Measurements from ENCODE around the gene SMARCA2.

The SMARCA2 gene

DNA sequence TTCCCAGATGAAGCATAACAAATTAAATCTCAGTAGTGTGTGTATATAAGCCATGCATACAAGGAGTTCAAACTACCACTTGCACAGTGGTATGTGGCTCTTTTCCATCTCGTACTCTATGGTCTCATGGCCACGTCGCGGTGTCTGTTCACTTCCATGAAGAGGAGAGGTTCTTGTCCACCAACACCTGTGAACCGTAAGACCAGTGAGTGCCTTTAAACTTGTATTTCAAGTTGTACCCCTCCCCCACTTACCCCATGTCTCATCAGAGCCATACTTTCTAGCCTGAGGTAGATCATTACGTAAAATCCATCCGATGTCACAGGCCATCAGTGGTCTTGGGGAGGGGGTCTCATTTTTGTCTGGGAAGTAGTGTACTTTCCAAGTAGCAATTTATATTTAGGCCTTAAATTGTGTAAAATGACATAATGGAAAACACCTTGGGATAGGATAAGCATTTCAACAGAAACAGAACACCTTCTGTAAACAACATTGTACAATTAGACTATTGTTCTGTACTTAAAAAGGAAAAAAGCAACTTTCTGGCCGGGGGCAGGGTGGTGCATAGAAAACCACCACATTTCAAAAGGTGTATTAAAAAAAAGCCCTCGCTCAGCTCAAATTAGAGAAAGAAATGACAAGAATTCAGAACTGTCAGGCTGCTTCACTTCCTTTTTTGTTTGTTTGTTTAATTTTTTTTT, 163.0 kb downstream of the SMARCA2 start:
- no peak for DNase-seq

DNA sequence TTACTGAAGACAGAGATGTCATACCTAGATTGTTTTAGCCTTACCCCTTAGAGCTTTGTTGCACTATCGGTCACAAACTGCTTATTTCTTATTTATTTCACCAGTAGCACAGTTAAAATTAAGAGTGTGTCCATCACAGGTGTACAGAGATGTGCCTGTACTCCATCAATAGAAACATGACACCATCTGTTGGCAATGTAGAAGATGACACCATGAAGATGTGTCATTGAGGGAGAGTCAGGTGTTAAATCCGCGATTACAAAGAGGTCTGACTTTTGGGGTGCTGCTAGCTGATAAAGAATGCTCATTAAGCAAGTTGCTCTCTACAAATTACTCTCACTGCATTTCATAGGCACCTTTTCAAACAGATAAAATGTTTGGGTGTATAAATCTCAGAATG, 164.4 kb downstream of the SMARCA2 start:
- DNase-seq, result no peak

DNA sequence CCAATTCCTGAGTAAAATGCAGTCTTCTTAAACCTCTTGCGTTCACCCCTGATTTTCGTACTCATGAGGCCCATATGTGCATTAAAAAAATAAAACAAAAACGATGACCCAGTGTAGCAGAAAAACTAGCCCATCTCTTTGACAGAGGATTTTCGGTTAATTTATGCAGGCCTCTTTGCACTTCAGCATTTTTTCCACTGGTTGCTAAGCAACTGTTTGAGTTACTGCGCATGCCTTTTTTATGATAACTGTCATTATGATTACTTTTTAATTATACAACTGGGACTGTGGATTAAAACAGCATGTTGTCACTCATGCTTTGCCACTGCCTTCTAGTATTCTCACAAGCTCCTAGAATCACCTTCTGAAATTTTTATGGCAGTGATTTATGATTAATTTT, 165.0 kb downstream of the SMARCA2 start:
- DNase-seq, result peak; percentile 13

DNA sequence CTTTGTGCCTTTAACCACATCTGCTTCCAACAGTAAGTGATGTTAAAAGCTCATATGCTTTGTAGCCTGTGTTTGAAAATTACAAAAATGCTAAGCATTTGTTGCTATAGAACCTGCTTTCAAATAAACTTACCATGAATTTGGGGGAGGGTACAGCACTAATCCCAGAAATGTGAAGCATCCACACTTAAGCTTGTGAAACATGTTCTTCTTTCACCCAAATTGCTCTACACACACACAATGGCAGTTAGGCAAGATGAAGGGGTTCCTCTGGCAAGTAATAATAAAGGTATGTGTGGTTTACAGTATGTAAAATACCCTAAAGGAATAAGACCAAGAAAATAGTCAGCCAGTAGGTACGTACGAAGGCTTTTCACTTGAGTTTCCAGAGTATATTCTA, 165.6 kb downstream of the SMARCA2 start:
- peak; percentile 72 for DNase-seq

DNA sequence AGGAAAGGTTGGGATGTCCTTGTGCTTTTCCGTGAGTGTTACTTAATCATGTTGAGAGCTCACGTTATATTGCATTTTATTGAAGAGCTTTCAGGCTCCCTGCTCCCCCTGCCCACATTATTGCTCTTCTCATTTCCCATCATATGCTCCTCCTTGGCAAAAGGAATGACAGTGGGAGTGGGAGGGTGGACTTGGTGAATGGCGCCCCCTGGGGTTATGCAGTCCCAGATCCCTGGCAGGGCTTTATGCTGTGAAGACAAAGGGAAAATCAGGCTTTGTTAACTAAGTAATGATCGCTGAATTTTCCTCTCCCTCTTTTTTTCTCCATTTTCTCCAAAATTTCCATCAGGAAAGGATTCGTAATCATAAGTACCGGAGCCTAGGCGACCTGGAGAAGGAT, 166.6 kb downstream of the SMARCA2 start:
- peak; percentile 28 for DNase-seq

DNA sequence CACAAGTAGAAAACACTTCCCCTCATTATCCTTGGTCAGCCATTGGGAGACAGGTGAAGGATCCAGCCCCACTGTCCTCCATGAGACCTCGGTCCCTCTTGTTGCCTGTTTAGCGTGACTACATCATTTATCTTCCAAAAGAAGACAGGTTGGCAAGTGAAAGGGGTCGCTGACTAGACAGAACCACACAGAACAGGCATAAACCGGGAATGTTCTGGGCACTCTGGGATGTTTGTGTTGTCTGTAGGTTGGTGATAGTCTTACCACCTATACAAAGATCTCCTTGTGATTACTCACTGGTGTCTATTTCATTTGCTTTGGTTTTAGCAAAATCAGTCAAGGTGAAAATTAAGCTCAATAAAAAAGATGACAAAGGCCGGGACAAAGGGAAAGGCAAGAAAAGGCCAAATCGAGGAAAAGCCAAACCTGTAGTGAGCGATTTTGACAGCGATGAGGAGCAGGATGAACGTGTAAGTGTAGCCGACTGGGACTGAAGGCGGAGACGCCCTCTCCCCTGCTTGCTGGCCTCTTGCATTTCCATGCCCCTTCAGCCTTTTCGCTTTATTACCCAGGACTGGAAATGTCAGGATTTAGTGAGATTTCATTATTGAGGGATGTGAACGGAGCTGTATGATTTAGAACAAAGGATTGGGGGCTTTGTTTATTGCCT, 175.9 kb downstream of the SMARCA2 start:
- DNase-seq, result no peak

DNA sequence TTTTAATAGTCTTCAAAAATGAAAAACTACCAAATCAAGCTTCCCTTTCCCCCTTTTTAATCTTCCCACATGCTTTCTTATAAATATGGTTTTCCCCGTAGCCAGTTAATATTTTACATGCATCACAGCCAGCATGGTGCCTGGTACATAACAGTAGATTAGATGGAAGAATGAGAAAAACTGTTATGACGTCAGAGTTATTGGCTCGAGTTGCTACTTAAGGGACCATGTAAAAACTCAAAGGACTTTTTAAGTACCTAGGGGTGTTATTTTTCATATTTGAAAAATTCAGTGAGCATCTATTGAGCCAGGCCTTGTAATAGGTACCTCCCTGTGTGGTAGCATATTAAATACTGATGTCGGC, 176.4 kb downstream of the SMARCA2 start:
- no peak for DNase-seq

DNA sequence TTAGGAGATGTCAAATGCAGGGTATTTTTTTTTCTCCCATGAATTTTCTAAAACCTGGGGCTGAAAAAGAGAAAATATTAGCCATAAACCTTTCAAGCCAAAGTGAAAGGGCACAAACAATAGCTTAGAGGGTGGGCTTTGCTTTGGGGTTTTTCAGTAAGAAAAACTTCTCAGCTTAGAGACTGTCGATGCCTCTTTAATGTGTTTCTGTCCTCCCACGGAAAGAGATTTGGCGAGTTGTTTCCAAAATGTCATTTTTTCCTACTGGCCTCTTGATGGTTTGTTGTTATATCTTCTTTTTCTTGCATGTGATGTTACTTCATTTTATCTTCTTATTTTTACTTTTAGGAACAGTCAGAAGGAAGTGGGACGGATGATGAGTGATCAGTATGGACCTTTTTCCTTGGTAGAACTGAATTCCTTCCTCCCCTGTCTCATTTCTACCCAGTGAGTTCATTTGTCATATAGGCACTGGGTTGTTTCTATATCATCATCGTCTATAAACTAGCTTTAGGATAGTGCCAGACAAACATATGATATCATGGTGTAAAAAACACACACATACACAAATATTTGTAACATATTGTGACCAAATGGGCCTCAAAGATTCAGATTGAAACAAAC, 177.3 kb downstream of the SMARCA2 start:
- DNase-seq, result no peak

DNA sequence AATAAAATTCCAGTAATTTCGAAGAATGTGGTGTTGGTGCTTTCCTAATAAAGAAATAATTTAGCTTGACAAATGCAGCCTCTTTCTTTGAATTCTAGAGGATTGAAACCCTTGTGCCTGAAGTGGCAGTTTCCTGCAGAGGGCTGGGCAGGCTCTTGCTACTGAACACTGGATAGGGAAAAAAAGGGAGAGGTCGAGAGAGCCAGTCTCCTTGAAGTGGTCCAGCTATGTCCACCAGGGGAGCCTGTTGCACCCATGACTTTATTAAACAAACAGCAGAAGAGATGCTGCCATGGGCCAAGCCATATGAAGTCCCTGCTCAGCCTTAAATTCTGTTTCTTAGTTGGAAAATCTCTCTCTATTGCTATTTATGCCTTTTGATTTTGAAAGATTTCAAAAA, 178.4 kb downstream of the SMARCA2 start:
- no peak for DNase-seq

DNA sequence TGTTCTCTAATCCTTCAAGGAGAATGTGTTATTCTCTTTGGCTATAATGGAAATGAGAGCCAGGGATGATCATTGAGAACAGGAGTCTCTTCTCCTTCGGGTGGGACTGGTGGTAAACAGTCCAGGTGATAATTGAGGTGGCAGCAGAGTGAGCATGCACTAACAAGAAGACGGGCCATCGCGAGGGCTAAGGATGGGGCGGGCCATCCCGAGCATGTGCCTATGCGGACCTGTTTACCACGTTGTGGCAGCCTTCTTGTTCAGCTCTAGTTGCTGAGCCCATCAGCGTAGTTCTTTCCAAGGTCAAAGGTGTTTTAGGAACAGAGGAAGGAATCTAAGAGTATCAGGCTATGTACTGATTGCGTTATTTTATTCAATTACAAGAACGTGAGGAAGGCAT, 180.1 kb downstream of the SMARCA2 start:
- DNase-seq, result no peak

DNA sequence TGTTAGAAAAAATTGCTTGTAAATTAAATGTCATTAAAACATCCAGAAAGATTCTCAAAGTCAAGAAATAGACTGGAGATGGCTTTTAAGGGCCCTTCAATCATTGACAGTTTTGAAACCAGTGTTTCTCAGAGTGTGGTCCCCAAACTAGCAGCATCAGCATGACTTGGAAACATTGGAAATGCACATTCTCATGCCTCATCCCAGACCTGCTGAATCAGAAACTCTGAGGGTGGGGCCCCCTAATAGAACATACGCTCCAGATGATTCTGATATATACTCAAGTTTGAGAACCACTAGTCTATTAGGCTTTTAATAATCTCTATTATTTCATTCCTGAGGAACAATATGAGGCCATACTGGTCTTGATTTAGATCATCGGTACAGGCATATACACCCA, 181.6 kb downstream of the SMARCA2 start:
- no peak for DNase-seq

DNA sequence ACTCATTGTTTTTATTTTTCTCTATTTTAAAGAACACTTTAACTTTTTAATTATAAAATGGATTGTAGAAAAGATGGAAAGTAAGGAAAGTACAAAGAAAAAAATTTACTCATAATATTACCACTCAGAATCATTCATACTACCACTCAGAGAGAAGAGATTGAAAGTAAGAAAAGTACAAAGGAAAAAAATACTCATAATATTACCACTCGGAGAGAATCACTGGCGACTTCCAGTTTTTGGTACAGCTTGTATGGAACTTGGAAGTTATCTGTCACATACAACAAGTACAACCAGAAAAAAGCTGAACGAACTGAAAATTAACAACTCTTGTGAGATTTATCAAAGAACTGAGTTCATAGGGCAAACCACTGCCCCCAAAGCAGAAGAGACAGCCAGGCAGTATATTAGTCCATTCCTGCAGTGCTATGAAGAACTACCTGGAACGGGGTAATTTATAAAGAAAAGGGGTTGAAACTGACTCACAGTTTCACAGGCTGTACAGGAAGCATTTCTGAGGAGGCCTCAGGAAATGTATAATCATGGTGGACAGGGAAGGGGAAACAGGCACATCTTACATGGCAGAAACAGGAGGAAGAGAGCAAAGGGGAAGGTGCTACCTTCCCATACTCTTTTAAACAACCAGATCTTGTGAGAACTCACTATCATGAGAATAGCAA, 183.9 kb downstream of the SMARCA2 start:
- DNase-seq, result no peak

DNA sequence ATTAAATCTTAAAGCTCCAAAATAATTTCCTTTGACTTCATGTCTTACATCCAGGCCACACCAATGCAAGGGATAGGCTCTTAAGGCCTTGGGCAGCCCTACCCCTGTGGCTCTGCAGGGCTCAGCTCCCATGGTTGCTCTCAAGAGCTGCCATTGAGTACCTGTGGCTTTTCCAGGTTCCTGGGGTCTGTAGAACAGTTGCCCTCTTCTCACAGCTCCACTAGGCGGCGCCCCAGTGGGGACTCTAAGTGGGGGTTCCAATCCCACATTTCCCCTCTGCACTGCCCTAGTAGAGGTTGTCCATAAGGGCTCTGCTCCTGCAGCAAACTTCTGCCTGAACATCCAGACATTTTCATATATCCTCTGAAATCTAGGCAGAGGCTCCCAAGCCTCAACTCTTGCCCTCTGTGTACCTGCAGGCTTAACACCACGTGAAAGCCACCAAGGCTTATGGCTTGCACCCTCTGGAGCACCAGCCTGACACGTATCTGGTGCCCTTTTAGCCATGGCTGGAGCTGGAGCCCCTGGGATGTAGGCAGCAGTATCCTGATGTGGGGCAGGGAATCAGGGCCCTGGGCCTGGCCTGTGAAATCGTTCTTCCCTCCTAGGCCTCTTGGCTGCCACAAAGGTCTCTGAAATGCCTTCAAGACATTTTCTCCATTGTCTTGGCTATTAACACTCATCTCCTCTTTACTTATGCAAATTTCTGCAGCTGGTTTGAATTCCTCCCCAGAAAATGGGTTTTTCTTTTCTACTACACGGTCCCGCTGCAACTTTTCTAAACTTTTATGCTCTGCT, 185.1 kb downstream of the SMARCA2 start:
- DNase-seq, result no peak

DNA sequence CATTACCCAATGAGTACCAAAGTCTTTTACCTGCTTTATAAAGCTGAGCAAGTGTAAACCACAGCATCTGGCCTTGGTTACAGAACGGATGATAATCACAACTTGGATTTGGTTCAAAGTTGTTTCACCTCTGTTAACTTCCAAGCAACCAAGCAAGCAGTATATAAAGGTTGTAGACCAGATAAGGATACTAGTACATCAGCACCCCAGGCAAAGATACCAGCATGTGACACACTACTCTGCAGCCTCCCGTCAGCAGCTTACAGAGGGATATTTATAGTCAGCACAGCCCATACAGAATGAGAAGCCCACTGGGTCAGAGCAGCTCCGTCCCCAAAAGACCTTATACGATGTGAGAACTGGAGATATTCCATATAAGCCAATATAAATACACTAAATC, 193.3 kb downstream of the SMARCA2 start:
- no peak for DNase-seq

DNA sequence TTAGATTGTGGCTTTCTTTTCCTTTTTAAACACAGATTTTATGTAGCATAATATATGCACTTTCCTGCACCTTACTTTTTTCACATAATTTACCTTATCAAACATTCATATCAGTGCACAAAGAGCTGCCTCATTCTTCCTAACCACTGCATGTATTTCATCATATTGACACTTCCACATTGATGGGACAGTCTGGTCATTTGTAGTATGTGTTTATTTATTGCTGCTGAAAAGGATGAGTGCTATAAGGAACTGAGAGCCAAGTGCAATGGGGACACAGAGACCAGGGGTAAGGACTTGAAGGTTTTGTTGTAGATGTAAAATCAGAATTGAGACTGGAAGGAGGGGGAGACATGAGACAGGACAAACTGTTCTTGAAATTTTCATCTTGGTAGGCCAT, 193.8 kb downstream of the SMARCA2 start:
- DNase-seq, result no peak

DNA sequence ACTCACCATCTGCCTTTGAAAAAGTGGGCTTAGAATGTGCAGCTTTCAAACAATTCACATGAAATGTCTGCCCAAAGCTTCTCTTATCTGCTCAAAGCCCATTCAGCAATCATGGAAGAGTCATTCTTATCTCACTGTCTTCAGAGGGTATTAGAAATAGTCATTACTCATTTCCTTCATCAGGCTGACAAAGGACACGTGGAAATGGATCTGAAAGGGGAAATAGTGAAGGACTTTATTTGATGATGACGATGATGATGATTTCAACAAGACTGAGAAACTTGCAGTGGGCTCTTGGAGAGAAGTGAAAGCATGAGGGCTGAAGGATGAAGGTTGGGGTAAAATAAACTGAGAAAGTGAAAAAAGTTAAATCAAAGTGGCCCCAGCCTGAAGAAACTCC, 194.3 kb downstream of the SMARCA2 start:
- no peak for DNase-seq

DNA sequence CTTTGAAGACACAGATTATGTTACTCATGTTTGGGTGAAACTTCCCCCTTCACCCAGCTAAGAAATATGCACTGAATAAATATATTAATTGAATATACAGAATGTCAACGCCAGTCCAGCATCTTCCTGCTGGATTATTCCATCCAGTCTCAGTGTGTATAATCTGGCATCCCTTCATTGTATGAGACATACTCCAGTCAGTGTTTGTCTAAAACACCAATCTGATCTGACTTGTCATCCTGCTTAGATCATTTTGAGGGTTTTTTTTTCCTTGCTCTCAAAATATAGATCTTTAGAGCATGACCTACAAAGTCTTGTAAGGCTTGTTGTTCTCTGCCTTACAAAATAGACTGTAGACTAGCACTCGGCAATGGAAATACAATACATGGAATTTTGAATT, 195.1 kb downstream of the SMARCA2 start:
- DNase-seq, result no peak

DNA sequence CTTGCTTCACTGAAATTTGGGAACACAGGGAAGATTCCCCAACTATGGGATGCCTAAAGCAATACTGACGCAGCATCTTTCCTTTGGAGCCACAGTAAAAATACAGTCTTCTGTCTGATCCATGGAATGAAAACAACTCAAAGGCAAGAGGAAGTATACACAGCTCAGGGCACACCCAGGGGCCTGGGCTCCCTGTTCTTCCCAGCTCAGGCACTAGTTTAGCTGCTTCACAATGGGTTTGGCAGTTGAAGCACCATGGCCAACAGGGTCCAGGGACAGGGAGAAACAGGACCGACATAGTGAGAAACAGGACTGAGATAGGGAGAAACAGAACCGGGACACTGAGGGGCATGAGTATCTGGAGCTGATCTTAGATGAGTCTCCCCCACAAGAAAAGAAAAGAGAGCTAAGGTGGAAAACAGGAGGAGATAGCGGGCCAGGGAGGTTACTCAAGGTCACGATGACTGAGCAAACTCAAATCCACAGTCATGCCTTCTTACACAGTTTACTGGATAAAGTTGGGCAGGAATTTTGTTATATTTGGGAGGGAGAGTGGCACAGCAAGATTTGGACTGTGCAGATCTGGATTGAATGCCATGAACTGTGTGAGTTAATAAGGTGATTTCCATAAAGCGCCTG, 198.8 kb downstream of the SMARCA2 start:
- no peak for DNase-seq

DNA sequence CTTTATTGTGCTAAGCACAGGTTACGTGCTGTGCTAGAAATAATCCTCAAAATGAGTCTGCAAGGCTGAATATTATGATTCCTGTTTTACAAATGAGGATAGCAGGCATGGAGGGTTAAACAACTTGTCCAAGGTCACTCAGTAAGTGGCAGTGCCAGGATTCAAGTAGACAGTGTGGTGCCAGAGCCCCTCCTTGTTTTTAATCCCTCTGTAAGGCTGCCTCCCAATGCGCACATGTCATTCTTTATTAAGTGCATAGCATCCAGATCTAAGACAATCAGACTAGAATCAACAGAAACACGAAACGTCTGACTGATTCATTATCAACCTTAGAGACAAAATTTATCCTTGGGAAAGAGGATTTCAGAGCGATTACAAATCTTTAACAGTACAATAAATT, 199.6 kb downstream of the SMARCA2 start:
- no peak for DNase-seq

DNA sequence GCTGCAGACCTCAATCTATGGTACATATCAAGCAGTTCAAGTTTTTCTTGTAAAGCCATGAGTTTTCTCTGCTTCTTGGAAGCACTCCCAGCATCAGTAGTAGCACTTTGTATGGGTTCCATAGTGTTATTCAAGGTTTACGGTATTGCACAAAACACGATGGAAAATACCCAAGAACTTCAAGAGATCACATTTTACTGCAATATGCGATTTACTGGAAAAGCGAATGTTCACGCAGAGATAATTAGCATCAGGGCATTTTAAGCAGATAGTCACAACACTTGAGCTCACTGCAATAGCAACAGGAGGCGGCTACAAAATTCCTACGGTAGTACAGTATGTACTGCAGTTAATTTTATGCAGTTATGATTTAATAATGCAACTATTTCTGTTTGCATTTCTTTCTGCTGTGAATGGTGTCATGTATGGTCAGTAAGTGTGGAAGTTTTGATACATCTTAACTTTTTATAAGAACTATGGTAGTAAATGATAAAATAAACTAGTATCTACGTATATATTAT, 200.8 kb downstream of the SMARCA2 start:
- no peak for DNase-seq

DNA sequence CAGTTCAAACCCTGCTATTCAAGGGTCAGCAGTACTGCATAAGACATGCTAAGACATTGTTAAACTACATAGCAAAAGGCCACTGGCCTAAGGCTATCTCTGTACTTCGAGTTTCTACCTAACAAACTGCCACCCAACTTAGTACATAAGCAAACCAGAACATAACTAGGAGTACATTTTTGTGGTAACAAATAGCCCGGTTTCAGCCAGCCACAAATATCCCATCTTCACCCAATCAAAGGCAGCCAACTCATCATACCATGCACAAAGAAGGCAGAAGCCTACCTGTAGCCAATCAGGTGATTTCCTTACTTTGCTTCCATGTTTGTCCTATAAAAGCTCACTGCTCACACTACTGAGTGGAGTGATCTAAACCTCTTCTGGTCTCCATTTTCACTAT, 201.4 kb downstream of the SMARCA2 start:
- DNase-seq, result peak; percentile 19

DNA sequence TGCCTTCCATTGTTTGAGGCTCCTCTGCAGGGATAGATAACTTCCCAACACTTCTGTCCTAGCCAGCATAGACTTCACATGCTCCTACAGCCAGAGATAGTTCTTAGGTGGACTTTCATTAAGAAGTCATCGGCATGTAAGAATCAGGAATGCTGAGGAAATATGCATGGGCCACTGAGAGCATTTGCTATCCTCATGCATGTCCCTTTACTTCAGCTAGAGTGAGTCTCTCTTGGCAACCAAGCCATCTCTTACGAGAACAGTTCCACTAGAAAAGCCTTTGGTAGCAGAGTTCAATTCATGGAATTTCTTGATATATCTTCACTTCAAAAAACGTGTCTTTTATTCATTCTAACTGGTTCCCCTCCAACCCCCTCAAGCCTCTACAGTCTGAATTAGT, 202.4 kb downstream of the SMARCA2 start:
- no peak for DNase-seq
